ENCODE measurements around the gene STARD8. TPM values are rescaled to one million over a fixed set of nuclear protein-coding genes. Genes with fewer than 3 reads are reported as not detected.

STARD8 gene
- total and polyA plus RNA-seq, 2 donors (not counting 1 experiment from before 2014, with no cell fraction given), result 0.33 to 0.54 TPM

- CTCF ChIA-PET, result no interaction called here
- Mint-ChIP-seq H3K27me3 (peaks cover 5% of the 10 kb centered on the region), H3K4me1 (no peaks in the 10 kb centered on the region), H3K9me3 (ENCODE audit: insufficient read depth) (no peaks in the 10 kb centered on the region), H3K27ac (no peak overlapping the region), H3K4me3 (no peak overlapping the region)
- WGBS (ENCODE audit: insufficient coverage), result no CpG with 5 or more reads among the region's 4 CpGs
- ATAC-seq (ENCODE audit: low read depth) (no peak), DNase-seq (no peak)
- no peak for TF ChIP-seq CTCF (IDR thresholded peaks at IDR 0.05)
- TF ChIP-seq EZH2 (IDR thresholded peaks at IDR 0.05; ENCODE audit: borderline replicate concordance, insufficient read depth, low read depth, low read length, poor library complexity, severe bottlenecking), result no peak
- no peak overlapping the region for H3K4me3 ChIP-seq (ENCODE audit: control extremely low read depth in 1 of 5, extremely low read depth in 1 of 5, insufficient read depth in 1 of 5, low read depth in 2 of 5, low read length in 4 of 5)
- no peaks in the 10 kb centered on the region for H4K20me1 ChIP-seq (ENCODE audit: control insufficient read depth, insufficient read depth, low read length, poor library complexity, severe bottlenecking)
- intact Hi-C loops (cut with micrococcal nuclease), result no loop called here
- no peak overlapping the region for H3K27ac ChIP-seq (ENCODE audit: low read length in 2 of 2)
- no peaks in the 10 kb centered on the region for H3K79me2 ChIP-seq (ENCODE audit: control insufficient read depth, insufficient read depth, low read length)
- no peaks in the 10 kb centered on the region for H3K36me3 ChIP-seq (replicated peaks in 1 of 2; ENCODE audit: control extremely low read depth in 1 of 2, control insufficient read depth in 1 of 2, extremely low read depth in 1 of 2, insufficient read depth in 2 of 2, low read length in 1 of 2)
- no peaks in the 10 kb centered on the region for H3K4me1 ChIP-seq (ENCODE audit: control insufficient read depth in 2 of 2, insufficient read depth in 2 of 2, low read length in 2 of 2)
- POLR2A ChIA-PET, result no interaction called here
- H3K4me2 ChIP-seq (replicated peaks; ENCODE audit: low read depth, low read length, poor library complexity, severe bottlenecking), result no peak overlapping the region
- H2AFZ ChIP-seq (ENCODE audit: insufficient read depth, low read depth, low read length, poor library complexity, severe bottlenecking), result no peak overlapping the region
- H3K9me3 ChIP-seq (ENCODE audit: control extremely low read depth in 1 of 3, control insufficient read depth in 2 of 3, insufficient read depth in 1 of 3, low read length in 2 of 3), result no peaks in the 10 kb centered on the region
- H3K9ac ChIP-seq (ENCODE audit: low read length), result no peak overlapping the region
- H3K27me3 ChIP-seq (replicated peaks in 1 of 4; ENCODE audit: control extremely low read depth in 1 of 4, control insufficient read depth in 3 of 4, insufficient read depth in 4 of 4, low read length in 3 of 4), result no peaks in the 10 kb centered on the region
Measured at GRCh38 chrX:68631336-68631735, 16.1 kb upstream of the STARD8 start.

- Mint-ChIP-seq H3K9me3 (ENCODE audit: insufficient read depth) (no peaks in the 10 kb centered on the region), H3K27ac (no peak overlapping the region), H3K27me3 (peaks cover 5% of the 10 kb centered on the region), H3K4me3 (no peak overlapping the region), H3K4me1 (no peaks in the 10 kb centered on the region)
- POLR2A ChIA-PET, result no interaction called here
- no peak overlapping the region for H2AFZ ChIP-seq (ENCODE audit: insufficient read depth, low read depth, low read length, poor library complexity, severe bottlenecking)
- no peak overlapping the region for H3K27ac ChIP-seq (ENCODE audit: low read length in 2 of 2)
- no peak overlapping the region for H3K9ac ChIP-seq (ENCODE audit: low read length)
- H3K4me2 ChIP-seq (replicated peaks; ENCODE audit: low read depth, low read length, poor library complexity, severe bottlenecking), result no peak overlapping the region
- H3K9me3 ChIP-seq (ENCODE audit: control extremely low read depth in 1 of 3, control insufficient read depth in 2 of 3, insufficient read depth in 1 of 3, low read length in 2 of 3), result no peaks in the 10 kb centered on the region
- CTCF ChIA-PET, result no interaction called here
- no peaks in the 10 kb centered on the region for H3K27me3 ChIP-seq (replicated peaks in 1 of 4; ENCODE audit: control extremely low read depth in 1 of 4, control insufficient read depth in 3 of 4, insufficient read depth in 4 of 4, low read length in 3 of 4)
- H3K4me1 ChIP-seq (ENCODE audit: control insufficient read depth in 2 of 2, insufficient read depth in 2 of 2, low read length in 2 of 2), result no peaks in the 10 kb centered on the region
- TF ChIP-seq CTCF (IDR thresholded peaks at IDR 0.05) (no peak), EZH2 (IDR thresholded peaks at IDR 0.05; ENCODE audit: borderline replicate concordance, insufficient read depth, low read depth, low read length, poor library complexity, severe bottlenecking) (no peak)
- WGBS (ENCODE audit: insufficient coverage), result no CpG with 5 or more reads among the region's 2 CpGs
- no peaks in the 10 kb centered on the region for H4K20me1 ChIP-seq (ENCODE audit: control insufficient read depth, insufficient read depth, low read length, poor library complexity, severe bottlenecking)
- no peaks in the 10 kb centered on the region for H3K79me2 ChIP-seq (ENCODE audit: control insufficient read depth, insufficient read depth, low read length)
- intact Hi-C loops (cut with micrococcal nuclease), result no loop called here
- no peaks in the 10 kb centered on the region for H3K36me3 ChIP-seq (replicated peaks in 1 of 2; ENCODE audit: control extremely low read depth in 1 of 2, control insufficient read depth in 1 of 2, extremely low read depth in 1 of 2, insufficient read depth in 2 of 2, low read length in 1 of 2)
- no peak for ATAC-seq (ENCODE audit: low read depth)
- DNase-seq, result no peak
- no peak overlapping the region for H3K4me3 ChIP-seq (ENCODE audit: control extremely low read depth in 1 of 5, extremely low read depth in 1 of 5, insufficient read depth in 1 of 5, low read depth in 2 of 5, low read length in 4 of 5)
Measured at GRCh38 chrX:68632491-68632890, 15.0 kb upstream of the STARD8 start.

Data from B cell (primary cell).